H1 (cell line): ENCODE data around the gene UNC13C. TPM values are rescaled to one million over a fixed set of nuclear protein-coding genes. Genes with fewer than 3 reads are reported as not detected.

Source experiments
- CTCF ChIA-PET: fragments of 300-600 bp; sonication (Branson Sonifier 250); formaldehyde crosslinking; loops from one replicate; lab custom pipeline; 2021; ENCODE audit not compliant: partially characterized antibody; lab: Charles Lee
- POLR2A ChIA-PET: fragments of 300-600 bp; sonication (Branson Sonifier 250); formaldehyde crosslinking; loops from one replicate; lab custom pipeline; 2021; ENCODE audit warnings: inconsistent platforms; ENCODE audit not compliant: partially characterized antibody; lab: Charles Lee
- DNase-seq, 2 experiments: peaks; one replicate each; pipeline versions ENCODE4 v3.0.0 to v3.0.0-alpha.2; 2010 to 2022; ENCODE audit warnings: low spot score in 2 of 2, low read depth in 1 of 2, mixed read lengths in 1 of 2
- FAIRE-seq: peaks from 2 replicates; lab custom pipeline; 2011; peaks lifted over from hg19 to GRCh38; lab: Jason Lieb, UNC
- H2AFZ ChIP-seq: 2 replicates; pipeline ENCODE4 v1.8.1; 2012; ENCODE audit warnings: low read length, inconsistent platforms
- H2AK5ac ChIP-seq: 2 replicates; pipeline ENCODE4 v1.6.1; 2013; ENCODE audit warnings: low read depth, low read length
- H2BK120ac ChIP-seq: replicated peaks from 2 replicates; pipeline ENCODE3; 2013; ENCODE audit warnings: low read depth, low read length, inconsistent platforms
- H2BK12ac ChIP-seq: 2 replicates; pipeline ENCODE4 v1.6.1; 2013; ENCODE audit warnings: low read depth, low read length
- H2BK15ac ChIP-seq: 2 replicates; pipeline ENCODE4 v1.6.1; 2013; ENCODE audit warnings: low read length
- H2BK20ac ChIP-seq: 2 replicates; pipeline ENCODE4 v1.6.1; 2013; ENCODE audit warnings: low read length
- H2BK5ac ChIP-seq: 2 replicates; pipeline ENCODE4 v1.6.1; 2013; ENCODE audit warnings: low read depth, low read length
- H3K14ac ChIP-seq: 2 replicates; pipeline ENCODE4 v1.6.1; 2013; ENCODE audit warnings: inconsistent platforms; ENCODE audit not compliant: insufficient read length
- H3K18ac ChIP-seq: 2 replicates; pipeline ENCODE4 v1.6.1; 2013; ENCODE audit warnings: low read length; ENCODE audit errors: extremely low read depth
- H3K23ac ChIP-seq: 2 replicates; pipeline ENCODE4 v1.6.1; 2013; ENCODE audit warnings: inconsistent platforms; ENCODE audit not compliant: insufficient read length
- H3K23me2 ChIP-seq: 2 replicates; pipeline ENCODE4 v1.6.1; 2013; ENCODE audit warnings: low read depth, low read length
- H3K27ac ChIP-seq: 2 replicates; pipeline ENCODE4 v1.6.1; 2011; ENCODE audit warnings: low read depth, low read length, inconsistent platforms
- H3K27me3 ChIP-seq, 4 experiments: replicated peaks in 1 of 4; 1 replicate in 1 of 4; 2 replicates in 3 of 4; pipeline versions ENCODE4 v1.6.1 to v1.8.1; 2011 to 2013; ENCODE audit warnings: low read length in 3 of 4, mild to moderate bottlenecking in 3 of 4, inconsistent platforms in 2 of 4, mixed read lengths in 2 of 4, moderate library complexity in 1 of 4; ENCODE audit not compliant: control insufficient read depth in 3 of 4, insufficient read depth in 3 of 4; ENCODE audit errors: extremely low read depth in 1 of 4
- H3K36me3 ChIP-seq, 4 experiments: 2 replicates each; pipeline versions ENCODE4 v1.6.1 to v1.8.1; 2011 to 2013; ENCODE audit warnings: mild to moderate bottlenecking in 4 of 4, low read length in 3 of 4, moderate library complexity in 2 of 4, control low read depth in 1 of 4, inconsistent platforms in 1 of 4; ENCODE audit not compliant: insufficient read depth in 4 of 4, control insufficient read depth in 2 of 4
- H3K4ac ChIP-seq: replicated peaks from 2 replicates; pipeline ENCODE3; 2013; ENCODE audit warnings: low read length, low read depth, mixed read lengths, inconsistent platforms; ENCODE audit not compliant: insufficient read length
- H3K4me1 ChIP-seq, 4 experiments: replicated peaks in 1 of 4; 1 replicate in 1 of 4; 2 replicates in 3 of 4; pipeline versions ENCODE4 v1.6.1 to v1.8.1; 2011 to 2013; ENCODE audit warnings: low read length in 3 of 4, inconsistent platforms in 2 of 4, mixed read lengths in 1 of 4; ENCODE audit not compliant: insufficient read depth in 4 of 4, control insufficient read depth in 3 of 4
- H3K4me2 ChIP-seq, 2 experiments: 2 replicates each; pipeline versions ENCODE4 v1.6.1 to v1.8.1; 2011 to 2013; ENCODE audit warnings: low read depth in 2 of 2, low read length in 2 of 2, control low read depth in 1 of 2, inconsistent platforms in 1 of 2, mild to moderate bottlenecking in 1 of 2; ENCODE audit not compliant: insufficient read depth in 1 of 2
- H3K4me3 ChIP-seq, 4 experiments: fragments of 200-600, 300-600 bp in 1 of 4; sonication (generic), shearing (Covaris generic), sonication (Bioruptor Twin) in 1 of 4; 2 replicates each; pipeline versions ENCODE4 v1.5.1 to v1.8.1; 2011 to 2016; ENCODE audit warnings: low read length in 4 of 4, low read depth in 3 of 4, control low read depth in 2 of 4, inconsistent platforms in 2 of 4, mild to moderate bottlenecking in 2 of 4, mixed read lengths in 1 of 4, moderate library complexity in 1 of 4; ENCODE audit not compliant: insufficient read depth in 2 of 4; ENCODE audit errors: extremely low read depth in 1 of 4
- H3K56ac ChIP-seq: replicated peaks from 2 replicates; pipeline ENCODE3; 2013; ENCODE audit warnings: low read depth, mild to moderate bottlenecking, mixed read lengths, low read length, inconsistent platforms; ENCODE audit not compliant: insufficient read length
- H3K79me1 ChIP-seq: 2 replicates; pipeline ENCODE4 v1.6.1; 2013; ENCODE audit warnings: low read depth, low read length, control low read depth
- H3K79me2 ChIP-seq, 2 experiments: 2 replicates each; pipeline versions ENCODE4 v1.6.1 to v1.8.1; 2012 to 2013; ENCODE audit warnings: low read length in 2 of 2, mild to moderate bottlenecking in 2 of 2, inconsistent platforms in 1 of 2; ENCODE audit not compliant: insufficient read depth in 2 of 2, control insufficient read depth in 1 of 2
- H3K9ac ChIP-seq, 4 experiments: replicated peaks in 1 of 4; 1 replicate in 1 of 4; 2 replicates in 3 of 4; pipeline versions ENCODE4 v1.6.1 to v1.8.1; 2011 to 2013; ENCODE audit warnings: low read depth in 3 of 4, low read length in 3 of 4, control low read depth in 2 of 4, mild to moderate bottlenecking in 2 of 4, moderate library complexity in 2 of 4, inconsistent platforms in 1 of 4; ENCODE audit errors: extremely low read depth in 1 of 4
- H3K9me3 ChIP-seq, 2 experiments: 2 replicates each; pipeline versions ENCODE4 v1.6.1 to v1.8.1; 2012 to 2013; ENCODE audit warnings: mild to moderate bottlenecking in 2 of 2, moderate library complexity in 2 of 2, control low read depth in 1 of 2, inconsistent platforms in 1 of 2, low read depth in 1 of 2, low read length in 1 of 2, mixed read lengths in 1 of 2; ENCODE audit not compliant: insufficient read depth in 2 of 2
- H4K20me1 ChIP-seq, 2 experiments: replicated peaks in 1 of 2; 2 replicates each; pipeline versions ENCODE3 to v1.8.1; 2011 to 2013; ENCODE audit warnings: inconsistent platforms in 2 of 2, low read length in 2 of 2, mild to moderate bottlenecking in 1 of 2; ENCODE audit not compliant: insufficient read depth in 2 of 2, control insufficient read depth in 1 of 2
- H4K5ac ChIP-seq: 2 replicates; pipeline ENCODE4 v1.6.1; 2013; ENCODE audit warnings: low read length, low read depth, mixed read lengths, inconsistent platforms; ENCODE audit not compliant: insufficient read length
- H4K8ac ChIP-seq: 2 replicates; pipeline ENCODE4 v1.8.0; 2013; ENCODE audit warnings: mild to moderate bottlenecking, moderate library complexity, low read length, inconsistent platforms; ENCODE audit not compliant: insufficient read depth; ENCODE audit errors: extremely low read depth
- H4K91ac ChIP-seq: replicated peaks from 2 replicates; pipeline ENCODE3; 2013; ENCODE audit warnings: low read length, mixed read lengths, inconsistent platforms; ENCODE audit not compliant: insufficient read length
- BRCA1 ChIP-seq: IDR thresholded peaks from 2 replicates; pipeline ENCODE4 v1.6.1; 2012; ENCODE audit warnings: low read depth, low read length, improper control_type of control experiment
- CHD2 ChIP-seq: IDR thresholded peaks from 2 replicates; pipeline ENCODE4 v1.6.1; 2012; ENCODE audit warnings: low read length, improper control_type of control experiment
- CREB1 ChIP-seq: IDR thresholded peaks from 2 replicates; pipeline ENCODE4 v1.6.1; 2012; ENCODE audit warnings: inconsistent platforms
- CTCF ChIP-seq, 3 experiments: IDR thresholded peaks; 1 replicate in 2 of 3; 2 replicates in 1 of 3; pipeline versions ENCODE4 v1.5.1 to v1.6.1; 2011; ENCODE audit warnings: low read length in 3 of 3, mild to moderate bottlenecking in 3 of 3, inconsistent platforms in 2 of 3, low read depth in 1 of 3, moderate library complexity in 1 of 3; ENCODE audit not compliant: insufficient read depth in 1 of 3; ENCODE audit errors: control extremely low read depth in 1 of 3
- GTF2F1 ChIP-seq: IDR thresholded peaks from 2 replicates; pipeline ENCODE4 v1.6.1; 2012; ENCODE audit warnings: low read depth, low read length, improper control_type of control experiment, borderline replicate concordance
- HDAC2 ChIP-seq, 2 experiments: fragments of 300-600 bp in 1 of 2; sonication (generic) in 1 of 2; IDR thresholded peaks; 2 replicates each; pipeline ENCODE4 v1.6.1; 2011 to 2012; ENCODE audit warnings: low read depth in 2 of 2, low read length in 2 of 2, mild to moderate bottlenecking in 2 of 2, moderate library complexity in 2 of 2, borderline replicate concordance in 1 of 2, inconsistent platforms in 1 of 2
- KDM5A ChIP-seq: fragments of 200-600 bp; IDR thresholded peaks from 2 replicates; pipeline ENCODE4 v1.7.1; 2012; ENCODE audit warnings: mild to moderate bottlenecking, low read length, inconsistent platforms, mixed read lengths
- MAX ChIP-seq: IDR thresholded peaks from 2 replicates; pipeline ENCODE4 v1.6.1; 2012; ENCODE audit warnings: inconsistent platforms
- PHF8 ChIP-seq: fragments of 200-600 bp; sonication (generic); conservative IDR thresholded peaks from 2 replicates; pipeline ENCODE4 v1.7.1; 2012; ENCODE audit warnings: low read depth, mild to moderate bottlenecking, inconsistent platforms, low read length, moderate library complexity
- POLR2A ChIP-seq, 2 experiments: IDR thresholded peaks; 1 replicate in 1 of 2; 2 replicates in 1 of 2; pipeline ENCODE4 v1.6.1; 2011; ENCODE audit warnings: low read depth in 2 of 2, low read length in 2 of 2, mild to moderate bottlenecking in 2 of 2; ENCODE audit errors: control extremely low read depth in 1 of 2
- SIX5 ChIP-seq: IDR thresholded peaks from 2 replicates; pipeline ENCODE4 v1.6.1; 2011; ENCODE audit warnings: mild to moderate bottlenecking, low read depth, low read length
- SP1 ChIP-seq: IDR thresholded peaks from 2 replicates; pipeline ENCODE4 v1.6.1; 2011; ENCODE audit warnings: low read depth, low read length
- TAF7 ChIP-seq: optimal IDR thresholded peaks from 2 replicates; pipeline ENCODE3; 2011; ENCODE audit warnings: low read depth, mild to moderate bottlenecking, inconsistent platforms, low read length, moderate library complexity, borderline replicate concordance
- WGBS, 2 experiments: shearing (Covaris generic) in 1 of 2; methylation state at CpG; one replicate each; pipeline versions ENCODE4 v1.1.6 to v1.1.7; 2013 to 2015; ENCODE audit warnings: low lambda C conversion rate in 2 of 2, mixed read lengths in 2 of 2, inconsistent platforms in 1 of 2, low coverage in 1 of 2, missing lambda C conversion rate in 1 of 2; ENCODE audit not compliant: insufficient replicate concordance in 2 of 2, insufficient coverage in 1 of 2, insufficient read length in 1 of 2; ENCODE audit errors: extremely low coverage in 1 of 2, missing lambda C conversion rate in 1 of 2; 5-methylcytosine and 5-hydroxymethylcytosine counted together
- polyA plus RNA-seq, 7 experiments: library from polyadenylated mRNA; depleted of rRNA in 3 of 7; stranded (reverse) in 5 of 7; unstranded in 2 of 7; fragments of >200 nt in 5 of 7; fragments of 200-250 nt in 2 of 7; gene quantifications; 1 replicate in 5 of 7; 2 replicates in 1 of 7; 4 replicates in 1 of 7; pipeline versions ENCODE4 v1.2.1 to v1.2.3, GENCODE V29; 2011 to 2013; ENCODE audit warnings: missing spikeins in 2 of 7, mixed read lengths in 2 of 7
- total RNA-seq: library from RNA; stranded (reverse); fragmentation: NEBNext Ultra II Directional; extraction: Animal tissue kit (Norgen Biotek cat#: 25700); gene quantifications from 2 replicates; pipeline ENCODE4 v1.2.1, GENCODE V29; 2021

Gene UNC13C
- total and polyA plus RNA-seq, 2 of the 8 experiments (the other 6 are each of a cell fraction or from before 2014, with no cell fraction given): 0.02 to 0.13 TPM

- CTCF ChIA-PET: no interaction called here
- TF ChIP-seq SIX5 (no peak), CREB1 (no peak), HDAC2 (IDR thresholded peaks at IDR 0.05; ENCODE audit: borderline replicate concordance in 1 of 2, low read depth in 2 of 2, low read length in 2 of 2) (no peak), SP1 (no peak), BRCA1 (no peak), CTCF (IDR thresholded peaks at IDR 0.05; ENCODE audit: control extremely low read depth in 1 of 3, insufficient read depth in 1 of 3, low read depth in 1 of 3, low read length in 3 of 3) (no peak), GTF2F1 (no peak), PHF8 (no peak), TAF7 (no peak), CHD2 (no peak), MAX (no peak), KDM5A (no peak), POLR2A (IDR thresholded peaks at IDR 0.05; ENCODE audit: control extremely low read depth in 1 of 2, low read depth in 2 of 2, low read length in 2 of 2) (no peak)
Measured at GRCh38 chr15:54353726-54354125, 375.5 kb downstream of the UNC13C start.

More at GRCh38 chr15:54353726-54354125, 375.5 kb downstream of the UNC13C start:
- no peaks in the 10 kb centered on the region for H3K79me2 ChIP-seq
- DNase-seq (no peak), FAIRE-seq (no peak)
- no peak overlapping the region for H2BK5ac ChIP-seq
- H3K4me1 ChIP-seq: no peaks in the 10 kb centered on the region
- no peak overlapping the region for H3K4me2 ChIP-seq
- no peak overlapping the region for H2AK5ac ChIP-seq
- POLR2A ChIA-PET: no interaction called here
- H2BK120ac ChIP-seq: no peak overlapping the region
- no peaks in the 10 kb centered on the region for H4K20me1 ChIP-seq
- no peak overlapping the region for H3K4me3 ChIP-seq
- H4K91ac ChIP-seq: no peak overlapping the region
- H3K9ac ChIP-seq: no peak overlapping the region
- H4K8ac ChIP-seq: no peak overlapping the region
- no peaks in the 10 kb centered on the region for H3K79me1 ChIP-seq
- peaks cover 5 to 6% of the 10 kb centered on the region in 2 experiments; a peak in 3 of 4 replicates for H3K9me3 ChIP-seq
- H2AFZ ChIP-seq: no peak overlapping the region
- no peak overlapping the region for H3K23ac ChIP-seq
- no peak overlapping the region for H3K18ac ChIP-seq
- no peak overlapping the region for H2BK15ac ChIP-seq
- H3K4ac ChIP-seq: no peak overlapping the region
- H3K27me3 ChIP-seq: no peaks in the 10 kb centered on the region
- no peaks in the 10 kb centered on the region for H3K23me2 ChIP-seq
- H3K56ac ChIP-seq: no peak overlapping the region
- no peak overlapping the region for H3K27ac ChIP-seq
- H3K14ac ChIP-seq: no peak overlapping the region
- H3K36me3 ChIP-seq: no peaks in the 10 kb centered on the region
- no peak overlapping the region for H2BK12ac ChIP-seq
- no peak overlapping the region for H4K5ac ChIP-seq
- no peak overlapping the region for H2BK20ac ChIP-seq
- WGBS, 2 experiments: 80% methylated on average over 2 of the region's 2 CpGs; no CpG with 5 or more reads in 1 of the 2 experiments
